ENCODE measurements around the gene LRFN4. TPM values are rescaled to one million over a fixed set of nuclear protein-coding genes. Genes with fewer than 3 reads are reported as not detected.
"Not testable (repeated sequence)": the region's sequence is repeated elsewhere in the genome, so short reads cannot be mapped to it uniquely, and the experiment has no call there.

LRFN4 gene
- polyA plus RNA-seq (ENCODE audit: insufficient read length in 10 of 10): 10 to 100 TPM; 13.7 to 26.0 (median 19.0) TPM
- long read RNA-seq, donor 1, transcript LRFN4-201 (2 exons, 2,431 nt): major isoform, 8 of 15 reads
- long read RNA-seq, donor 1, partial matches to known transcripts: 7 of 15 reads
- long read RNA-seq, donor 1, other reads (novel, unspliced or antisense): 0 of 15 reads
- long read RNA-seq, donor 2, transcript LRFN4-201 (2 exons, 2,431 nt): major isoform, 6 of 12 reads
- long read RNA-seq, donor 2, partial matches to known transcripts: 6 of 12 reads
- long read RNA-seq, donor 2, other reads (novel, unspliced or antisense): 0 of 12 reads
- long read RNA-seq, donor 3: 0 reads
- long read RNA-seq, donor 4, transcript LRFN4-201 (2 exons, 2,431 nt): major isoform, 7 of 7 reads
- long read RNA-seq, donor 4, partial matches to known transcripts: 0 of 7 reads
- long read RNA-seq, donor 4, other reads (novel, unspliced or antisense): 0 of 7 reads
- long read RNA-seq, donor 5, transcript LRFN4-201 (2 exons, 2,431 nt): major isoform, 14 of 14 reads
- long read RNA-seq, donor 5, partial matches to known transcripts: 0 of 14 reads
- long read RNA-seq, donor 5, other reads (novel, unspliced or antisense): 0 of 14 reads
- long read RNA-seq, donor 6, transcript LRFN4-201 (2 exons, 2,431 nt): major isoform, 8 of 15 reads
- long read RNA-seq, donor 6, partial matches to known transcripts: 7 of 15 reads
- long read RNA-seq, donor 6, other reads (novel, unspliced or antisense): 0 of 15 reads
- long read RNA-seq, donor 7, transcript LRFN4-201 (2 exons, 2,431 nt): major isoform, 6 of 11 reads
- long read RNA-seq, donor 7, partial matches to known transcripts: 5 of 11 reads
- long read RNA-seq, donor 7, other reads (novel, unspliced or antisense): 0 of 11 reads
- long read RNA-seq, donor 8, transcript LRFN4-201 (2 exons, 2,431 nt): major isoform, 6 of 12 reads
- long read RNA-seq, donor 8, partial matches to known transcripts: 6 of 12 reads
- long read RNA-seq, donor 8, other reads (novel, unspliced or antisense): 0 of 12 reads
- long read RNA-seq, donor 9, partial matches to known transcripts: 0 of 2 reads
- long read RNA-seq, donor 9, other reads (novel, unspliced or antisense): 0 of 2 reads

DNA sequence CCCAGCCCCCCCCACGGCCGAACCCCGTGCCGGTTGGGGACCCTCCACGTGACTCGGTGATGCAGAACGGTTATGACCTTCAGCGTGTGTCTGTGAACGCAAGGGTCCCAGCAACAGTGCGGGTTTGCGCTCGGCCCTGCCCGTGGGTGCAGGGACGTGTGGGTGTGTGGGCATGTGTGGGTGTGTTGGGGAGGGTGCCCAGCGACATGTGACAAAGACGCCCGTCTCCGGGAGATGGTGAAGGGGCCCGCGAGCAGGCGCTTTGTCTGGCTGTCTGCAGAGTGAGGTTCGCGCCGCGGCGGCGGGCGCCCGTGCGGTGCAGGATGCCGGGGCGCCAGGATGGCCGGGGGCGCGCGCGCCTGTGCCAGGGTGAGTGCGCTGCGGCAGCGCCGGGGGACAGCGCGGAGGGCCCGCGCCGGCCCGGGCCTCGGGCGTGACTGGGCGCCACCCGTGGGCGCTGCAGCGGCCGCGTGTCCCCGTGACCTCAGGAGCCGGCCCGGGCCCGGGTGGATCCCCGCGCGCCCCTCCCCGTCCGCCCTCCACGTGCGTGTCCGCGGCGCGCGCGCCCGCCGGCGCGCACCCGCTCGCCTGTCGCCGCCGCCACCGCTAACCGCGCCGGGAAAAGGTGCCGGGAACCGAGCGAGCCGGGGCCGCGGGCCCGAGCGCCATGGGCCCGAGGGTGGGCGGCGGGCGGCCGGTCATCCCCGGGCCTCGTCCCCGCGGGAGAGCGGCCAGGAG lies at the start of gene LRFN4:
TSS of gene LRFN4 (plus strand) at position 569 of the 738 bp plus-strand sequence. CDS start 681 bp downstream, outside the sequence.
- peak in 1 of 3 donors; percentile 36 for DNase-seq

- no peak for DNase-seq
These were observed 47.3 kb upstream of the LRFN4 start for GRCh38 chr11:66809592-66809991.

DNA sequence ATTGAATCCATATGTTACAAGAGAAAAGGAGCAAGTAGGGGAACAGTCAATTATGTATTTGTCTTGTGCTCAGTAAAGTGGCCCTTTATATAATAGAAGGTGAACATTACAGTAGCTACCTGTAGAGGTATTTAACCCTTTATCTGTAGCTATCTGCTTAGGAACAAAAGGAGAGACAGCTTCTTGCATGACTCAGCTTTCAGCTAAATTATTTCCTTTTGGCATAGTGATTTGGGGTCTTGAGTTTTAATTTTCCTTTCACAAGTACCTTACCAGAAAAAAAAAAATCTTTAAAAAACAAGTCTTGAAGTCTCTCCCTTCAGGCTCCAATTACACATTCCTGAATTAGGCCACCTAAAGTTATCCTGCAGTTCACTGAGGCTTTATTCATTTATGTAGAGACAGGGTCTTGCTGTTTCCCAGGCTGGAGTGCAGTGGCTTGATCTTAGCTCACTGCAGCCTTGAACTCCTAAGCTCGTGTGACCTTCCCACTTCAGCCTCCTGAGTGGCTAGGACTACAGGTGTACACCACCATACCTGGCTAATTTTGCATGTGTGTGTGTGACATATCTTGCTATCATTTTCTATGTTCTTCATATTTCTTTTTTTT lies 46.2 kb upstream of the LRFN4 start:
- no peak for DNase-seq

DNA sequence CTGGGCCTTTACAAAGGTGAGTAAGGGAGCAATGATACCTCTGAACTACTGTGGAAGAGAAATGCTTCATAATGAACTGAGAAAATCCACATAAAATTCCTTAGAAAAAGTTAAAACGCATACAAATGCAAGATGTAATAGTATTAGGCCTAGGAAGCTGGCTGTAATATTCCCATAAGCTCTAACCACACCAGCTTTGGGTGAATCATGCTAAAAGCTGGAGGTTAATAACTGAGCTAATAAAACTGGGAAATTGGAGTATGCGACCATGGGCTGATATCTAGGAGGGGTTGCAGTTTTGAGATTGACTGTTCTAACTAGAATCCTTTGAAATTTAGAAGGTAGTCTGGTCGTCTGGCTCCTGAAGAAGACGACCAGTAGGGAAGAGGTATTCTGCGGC lies 42.2 kb upstream of the LRFN4 start:
- no peak for DNase-seq

DNA sequence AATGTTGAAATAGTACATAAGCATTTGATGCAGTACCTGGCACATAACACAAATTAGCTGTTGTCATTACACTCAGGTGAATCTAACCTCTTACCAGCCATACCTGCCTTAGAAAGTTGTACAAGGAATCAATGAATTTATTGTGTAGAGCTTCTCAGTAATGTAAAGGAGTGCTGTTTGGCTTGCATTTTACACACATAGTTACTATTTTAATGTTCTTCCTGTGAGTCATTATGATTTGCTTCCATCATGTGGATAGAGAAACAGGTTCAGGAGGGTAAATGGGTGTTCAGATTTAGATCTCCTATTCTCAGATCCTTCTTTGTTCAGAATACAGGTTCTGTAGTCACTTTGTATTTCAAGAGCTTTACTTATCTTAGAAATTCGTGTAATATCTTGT lies 41.2 kb upstream of the LRFN4 start:
- no peak for DNase-seq

DNA sequence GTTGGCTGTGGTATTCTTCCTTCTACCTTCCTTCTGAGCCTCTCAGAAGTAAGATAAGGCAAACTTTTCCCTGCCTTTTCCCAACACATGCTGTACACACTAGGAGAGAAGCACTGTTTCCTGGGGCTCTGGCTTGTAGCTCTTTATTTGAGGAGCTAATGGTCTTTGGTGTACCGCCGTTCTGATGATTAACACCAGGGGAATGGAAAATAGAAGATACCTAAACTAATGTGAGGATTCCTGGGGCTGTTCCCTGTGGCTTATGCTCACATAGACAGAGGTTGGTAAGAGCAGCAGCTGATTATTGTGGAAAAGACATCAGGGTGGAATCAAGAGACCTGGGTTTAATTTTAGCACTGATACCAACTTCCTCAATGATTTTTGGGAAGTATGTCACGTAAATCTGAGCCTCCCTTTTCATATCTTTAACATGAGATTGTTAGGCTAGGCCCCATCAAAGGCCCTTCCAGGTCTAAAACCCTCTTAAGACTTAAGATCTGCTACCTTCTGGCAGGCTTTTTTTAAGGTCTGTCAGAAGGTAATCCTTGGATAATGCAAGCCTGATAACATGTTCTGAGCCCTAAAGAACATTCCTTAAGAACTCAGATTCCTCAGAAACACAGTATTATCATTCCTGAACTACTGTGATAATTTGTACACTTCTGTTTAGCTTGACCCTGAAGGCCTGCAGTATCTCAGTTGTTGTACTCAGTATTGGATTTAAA lies 38.5 kb upstream of the LRFN4 start:
- no peak for DNase-seq

- DNase-seq: no peak
These were observed 36.5 kb upstream of the LRFN4 start for GRCh38 chr11:66820381-66820780.

DNA sequence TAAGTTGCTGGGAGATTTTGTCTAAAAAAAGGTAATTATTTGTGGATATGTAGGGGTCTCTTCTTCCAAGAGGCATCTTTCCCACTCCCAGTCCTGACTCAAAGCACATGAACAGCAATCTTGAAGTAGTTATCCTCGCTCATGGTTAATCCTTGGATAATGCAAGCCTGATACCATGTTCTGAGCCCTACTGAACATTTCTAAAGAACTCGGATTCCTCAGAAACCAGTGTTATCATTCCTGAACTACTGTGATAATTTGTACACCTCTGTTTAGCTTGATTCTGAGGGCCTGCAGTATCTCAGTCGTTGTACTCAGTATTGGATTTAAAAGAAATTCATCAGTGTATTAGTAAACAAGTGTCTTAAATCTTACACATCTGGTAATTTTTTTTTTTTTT lies 36.0 kb upstream of the LRFN4 start:
- DNase-seq: no peak

DNA sequence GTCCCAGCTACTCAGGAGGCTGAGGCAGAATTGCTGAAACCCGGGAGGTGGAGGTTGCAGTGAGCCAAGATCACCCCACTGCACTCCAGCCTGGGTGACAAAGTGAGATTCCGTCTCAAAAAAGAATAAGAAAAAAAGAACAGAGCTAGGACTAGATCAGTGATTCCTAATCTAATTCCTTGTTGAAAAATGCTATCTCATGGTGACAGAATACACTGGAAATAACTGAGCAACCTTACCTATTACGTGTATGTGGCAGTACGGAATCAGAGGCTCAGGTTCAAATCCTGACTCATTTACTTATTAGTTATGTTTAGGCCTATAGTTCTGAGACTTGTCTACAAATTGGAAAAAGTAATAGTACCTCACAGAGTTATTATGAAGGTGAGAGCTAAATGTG lies 33.2 kb upstream of the LRFN4 start:
- DNase-seq: no peak

DNA sequence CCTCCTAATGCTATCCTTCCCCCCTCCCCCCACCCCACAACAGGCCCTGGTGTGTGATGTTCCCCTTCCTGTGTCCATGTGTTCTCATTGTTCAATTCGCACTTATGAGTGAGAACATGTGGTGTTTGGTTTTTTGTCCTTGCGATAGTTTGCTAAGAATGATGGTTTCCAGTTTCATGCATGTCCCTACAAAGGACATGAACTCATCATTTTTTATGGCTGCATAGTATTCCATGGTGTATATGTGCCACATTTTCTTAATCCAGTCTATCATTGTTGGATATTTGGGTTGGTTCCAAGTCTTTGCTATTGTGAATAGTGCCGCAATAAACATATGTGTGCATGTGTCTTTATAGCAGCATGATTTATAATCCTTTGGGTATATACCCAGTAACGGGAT lies 32.3 kb upstream of the LRFN4 start:
- DNase-seq: not testable (repeated sequence)

- no peak for DNase-seq
These were observed 22.4 kb upstream of the LRFN4 start for GRCh38 chr11:66834539-66834845.

DNA sequence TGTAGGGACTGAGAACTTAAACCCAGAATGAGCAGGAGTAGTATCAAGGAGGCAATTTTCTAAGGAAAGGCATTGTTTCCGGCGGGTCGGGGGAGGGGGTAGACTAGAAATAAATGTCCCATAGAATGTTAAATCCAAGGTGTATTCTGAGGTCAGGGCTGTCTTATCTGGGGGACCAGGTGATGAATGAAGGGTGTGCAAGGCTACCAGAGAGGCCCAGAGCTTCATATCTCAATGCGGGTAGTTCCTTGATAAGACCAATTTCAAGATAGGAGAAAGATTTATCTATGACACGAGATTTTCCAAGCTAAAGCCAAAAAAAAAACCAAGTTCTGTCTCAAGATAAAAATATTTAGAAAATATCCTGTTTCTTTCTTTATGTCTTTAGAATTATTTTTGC lies 21.9 kb upstream of the LRFN4 start:
- DNase-seq: no peak

- no peak for DNase-seq
These were observed 21.0 kb upstream of the LRFN4 start for GRCh38 chr11:66835768-66836405.

- no peak for DNase-seq
These were observed 16.4 kb upstream of the LRFN4 start for GRCh38 chr11:66840317-66841091.

DNA sequence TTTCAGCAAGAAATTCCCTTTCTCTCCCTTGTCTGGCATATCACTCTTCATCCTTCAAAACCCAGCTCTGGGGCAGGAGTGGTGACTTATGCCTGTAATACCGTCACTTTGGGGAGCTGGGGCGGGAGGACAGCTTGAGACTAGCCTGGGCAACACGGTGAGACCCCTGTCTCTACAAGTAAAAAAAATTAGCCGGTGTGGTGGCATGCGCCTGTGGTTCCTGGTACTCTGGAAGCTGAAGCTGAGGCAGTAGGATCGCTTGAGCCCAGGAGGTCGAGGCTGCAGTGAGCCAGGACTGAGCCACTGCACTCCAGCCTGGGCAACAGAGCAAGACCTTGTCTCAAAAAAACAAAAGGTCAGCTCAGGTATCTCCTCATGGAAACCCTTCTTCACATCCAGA lies 15.0 kb upstream of the LRFN4 start:
- DNase-seq: no peak

DNA sequence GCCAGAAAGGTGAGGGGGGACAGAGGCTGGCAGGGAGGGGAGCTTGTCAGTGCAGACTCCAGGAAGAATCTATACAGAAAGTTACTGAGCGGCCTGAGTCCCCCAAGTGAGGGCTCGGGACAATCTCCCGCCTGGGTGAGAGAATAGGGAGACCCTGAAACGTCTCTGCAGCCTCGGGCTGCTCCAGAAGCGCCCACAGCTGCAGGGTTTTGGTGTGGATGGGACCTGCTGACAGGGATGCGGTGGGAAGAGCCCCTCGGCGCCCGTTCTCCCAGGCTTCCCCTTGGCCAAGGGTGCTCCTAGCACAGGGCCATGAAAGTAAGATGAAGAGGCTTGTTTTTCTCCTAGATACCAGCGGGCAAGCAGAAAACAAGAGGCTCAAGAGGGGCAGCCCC lies 14.4 kb upstream of the LRFN4 start:
- no peak for DNase-seq

DNA sequence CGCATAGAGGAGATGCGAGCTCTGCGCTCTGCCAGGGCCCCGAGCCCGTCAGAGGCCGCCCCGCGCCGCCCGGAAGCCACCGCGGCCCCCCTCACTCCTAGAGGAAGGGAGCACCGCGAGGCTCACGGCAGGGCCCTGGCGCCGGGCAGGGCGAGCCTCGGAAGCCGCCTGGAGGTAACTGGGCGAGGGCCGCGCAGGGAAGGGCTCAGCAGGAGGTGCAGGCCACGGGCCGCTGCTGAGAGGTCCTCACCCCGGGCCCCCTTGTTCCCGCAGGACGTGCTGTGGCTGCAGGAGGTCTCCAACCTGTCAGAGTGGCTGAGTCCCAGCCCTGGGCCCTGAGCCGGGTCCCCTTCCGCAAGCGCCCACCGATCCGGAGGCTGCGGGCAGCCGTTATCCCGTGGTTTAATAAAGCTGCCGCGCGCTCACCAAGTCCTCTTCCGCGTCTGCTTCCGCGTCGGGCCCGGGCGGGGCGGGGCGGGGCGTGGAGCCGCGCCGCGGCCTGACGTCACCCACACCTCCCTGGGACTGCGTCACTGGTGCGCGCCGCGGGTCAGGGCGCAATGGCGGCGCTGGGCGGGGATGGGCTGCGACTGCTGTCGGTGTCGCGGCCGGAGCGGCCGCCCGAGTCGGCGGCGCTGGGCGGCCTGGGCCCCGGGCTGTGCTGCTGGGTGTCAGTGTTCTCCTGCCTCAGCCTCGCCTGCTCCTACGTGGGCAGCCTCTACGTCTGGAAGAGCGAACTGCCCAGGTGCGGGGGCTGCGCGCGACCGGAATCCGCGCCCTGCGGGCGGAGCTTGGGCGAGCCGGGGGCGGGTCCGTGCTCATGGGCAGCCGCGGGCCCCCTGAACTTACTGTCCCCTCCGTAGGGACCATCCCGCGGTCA lies 13.7 kb upstream of the LRFN4 start, which contains the start of gene RCE1:
TSS of gene RCE1 (plus strand) at position 546 of the 880 bp plus-strand sequence. CDS start at position 561, 15 bp downstream.
- DNase-seq: peak; percentile 91 to 97 (median 93)

Measured in muscle of back (tissue), 13 donors.